Heart left ventricle (tissue), 13 donors: ENCODE data around the gene HIRIP3.

ENCODE experiments used
- CTCF ChIP-seq, 12 donors: fragments of 200-600 bp; sonication (generic) in 4 of 12; IDR thresholded peaks; one replicate each; pipeline versions ENCODE4 v1.5.0 to v1.8.0; 2018 to 2022; ENCODE audit warnings: antibody characterized with exemption in 12 of 12, mild to moderate bottlenecking in 5 of 12
- POLR2A ChIP-seq, 2 donors: fragments of 450-650 bp; IDR thresholded peaks; one replicate each; pipeline ENCODE4 v1.6.1; 2017; ENCODE audit warnings: antibody characterized with exemption in 2 of 2, mild to moderate bottlenecking in 2 of 2, moderate library complexity in 2 of 2
- donor health status: ischemic (EF 13 %, LVEDD 7.1; RV severe dilation, severe dysfunction).
- donor health status: DM: no; HTN: yes; CAD: no.
- donor health status: DM: no; HTN: no; CAD: no.
- donor health status: ischemic (EF 25% LVEDD 6.9; RV normal size, moderate dysfunction).
- donor health status: ischemic (EF 25% LVEDD 5.7; RV mildly dilated, moderate dysfunction).
- donor health status: ischemic (EF 35%, LVEDD 5.7; RV mildly dilated, moderate dysfunction).
- donor health status: nonischemic (EF 11% LVEDD 7.7; RV severe dilation, severe dysfunction).
- donor health status: DM: yes; HTN: yes; CAD: no.
- donor health status: PGD.
- donor health status: ischemic (EF 29% LVEDD 5.4; RV normal size, mild dysfunction).
- donor health status: nonischemic (EF 23%, LVEDD 6.1; RV moderate dilation, normal function).

- TF ChIP-seq CTCF (IDR thresholded peaks at IDR 0.05) (no peak), POLR2A (IDR thresholded peaks at IDR 0.05) (no peak)
Observed at GRCh38 chr16:29963021-29963743, 32.2 kb downstream of the HIRIP3 start.
